HT-29 (cell line): ENCODE measurements around the gene NTF4. TPM values are rescaled to one million over a fixed set of nuclear protein-coding genes. Genes with fewer than 3 reads are reported as not detected.
"Not testable (repeated sequence)": the region's sequence is repeated elsewhere in the genome, so short reads cannot be mapped to it uniquely, and the experiment has no call there.

Source experiments
- DNase-seq: peaks from one replicate; pipeline ENCODE4 v3.0.0-alpha.2; 2015; ENCODE audit warnings: low spot score
- total RNA-seq: library from RNA; depleted of rRNA; stranded (reverse); fragments of >200 nt; shearing (Covaris generic); gene quantifications from 2 replicates; pipeline ENCODE4 v1.2.3, GENCODE V29; 2014

Gene NTF4
- total RNA-seq, 1 experiment from 2014 or later = not detected

- peak; percentile 79 for DNase-seq
Observed at GRCh38 chr19:49057636-49058234, 6.9 kb downstream of the NTF4 start, which contains the start of gene CGB7. CGB7 (minus strand) TSS chr19:49057749; CDS start chr19:49055375, 2,374 bp downstream.

DNA sequence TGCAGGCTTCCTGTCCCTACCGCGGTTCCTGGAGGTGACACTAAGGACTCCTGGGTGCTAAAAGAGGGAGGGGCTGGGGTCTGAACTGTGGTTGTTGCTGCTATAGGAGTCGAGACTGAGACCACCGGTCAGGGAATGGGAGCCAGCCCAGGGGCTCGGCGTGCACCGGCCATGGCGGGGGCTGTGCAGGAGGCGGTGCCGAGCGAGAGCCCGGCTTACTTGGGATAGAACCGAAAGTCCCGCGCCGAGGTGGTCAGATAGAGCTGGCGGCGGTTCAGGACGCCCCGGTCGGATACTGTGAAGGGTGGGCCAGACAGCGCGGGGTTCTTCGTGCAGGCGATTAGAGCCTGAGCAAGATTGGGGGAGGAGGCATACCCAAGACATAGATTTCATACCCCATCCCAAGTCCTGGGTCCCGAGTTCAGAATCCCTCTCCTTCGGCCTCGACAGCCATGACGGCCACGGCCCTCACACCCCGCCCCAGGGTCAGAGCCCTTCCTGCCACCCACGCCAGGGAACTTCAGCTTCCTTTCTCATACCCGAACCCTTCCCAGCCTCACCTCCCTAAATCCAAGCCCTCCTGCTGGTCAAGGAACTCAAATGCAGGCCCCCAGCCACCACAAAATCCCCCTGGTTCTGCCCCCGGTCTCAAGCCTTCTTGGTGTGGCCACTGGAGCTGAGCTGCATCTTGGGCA lies 7.6 kb downstream of the NTF4 start:
- not testable (repeated sequence) for DNase-seq

GRCh38 chr19:49056101-49056901 lies 8.3 kb downstream of the NTF4 start:
- DNase-seq = peak; percentile 69

DNA sequence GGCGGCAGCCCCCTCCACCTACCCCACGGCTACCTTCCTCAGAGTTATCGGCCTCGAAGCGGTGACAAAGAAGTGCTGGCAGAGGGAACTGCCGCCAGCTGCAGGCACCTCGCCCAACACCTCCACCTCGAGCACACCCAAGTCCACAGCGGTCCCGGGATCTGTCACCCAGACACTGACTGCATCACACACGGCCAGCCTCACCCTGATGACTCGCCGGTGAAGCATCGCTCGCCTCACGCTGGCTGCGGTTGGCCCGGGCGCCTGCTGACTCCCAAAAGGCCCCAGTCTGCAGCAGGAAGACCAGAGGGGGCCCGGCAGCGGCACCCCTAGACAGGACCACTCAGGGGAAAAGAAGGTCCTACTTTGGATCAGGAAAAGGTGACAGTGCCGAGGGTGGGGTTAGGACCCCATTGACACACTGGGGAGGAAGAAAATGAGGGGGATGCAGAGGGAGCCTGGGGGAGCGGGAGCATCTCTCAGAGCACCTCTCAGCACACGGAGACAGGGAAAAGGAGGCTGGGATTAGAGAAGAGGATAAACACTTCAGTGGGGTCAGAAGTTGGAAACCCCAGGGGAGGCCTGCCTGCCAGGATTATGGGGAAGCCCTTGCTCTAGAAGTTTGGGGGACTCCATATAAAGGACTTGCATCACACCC lies 14.1 kb downstream of the NTF4 start:
- DNase-seq = not testable (repeated sequence)

- not testable (repeated sequence) for DNase-seq
Observed at GRCh38 chr19:49049834-49050233, 14.8 kb downstream of the NTF4 start.

GRCh38 chr19:49049011-49049410 lies 15.6 kb downstream of the NTF4 start, which contains the start of gene CGB8:
CGB8 (minus strand) TSS chr19:49049111; CDS start chr19:49048739, 372 bp downstream.
- not testable (repeated sequence) for DNase-seq

- DNase-seq = not testable (repeated sequence)
Observed at GRCh38 chr19:49043548-49043947, 21.1 kb downstream of the NTF4 start, which contains the start of gene CGB5. CGB5 (plus strand) TSS chr19:49043848; CDS start chr19:49044210, 362 bp downstream.

GRCh38 chr19:49042666-49043065 lies 22.0 kb downstream of the NTF4 start:
- not testable (repeated sequence) for DNase-seq

GRCh38 chr19:49042177-49042576 lies 22.4 kb downstream of the NTF4 start:
- DNase-seq = no peak

- not testable (repeated sequence) for DNase-seq
Observed at GRCh38 chr19:49039736-49040135, 24.9 kb downstream of the NTF4 start.

GRCh38 chr19:49038557-49039276 lies 25.9 kb downstream of the NTF4 start:
- not testable (repeated sequence) for DNase-seq

GRCh38 chr19:49038111-49038510 lies 26.5 kb downstream of the NTF4 start:
- not testable (repeated sequence) for DNase-seq

- DNase-seq = not testable (repeated sequence)
Observed at GRCh38 chr19:49036815-49037214, 27.8 kb downstream of the NTF4 start, which contains the start of gene CGB1. CGB1 (minus strand) TSS chr19:49036895; CDS start chr19:49036711, 184 bp downstream.

GRCh38 chr19:49031642-49032301 lies 32.8 kb downstream of the NTF4 start, which contains the start of gene CGB2:
CGB2 (plus strand) TSS chr19:49031890; CDS start chr19:49032096, 206 bp downstream.
- DNase-seq = not testable (repeated sequence)

- not testable (repeated sequence) for DNase-seq
Observed at GRCh38 chr19:49030323-49030722, 34.3 kb downstream of the NTF4 start.

- not testable (repeated sequence) for DNase-seq
Observed at GRCh38 chr19:49029749-49030148, 34.9 kb downstream of the NTF4 start.

- not testable (repeated sequence) for DNase-seq
Observed at GRCh38 chr19:49028686-49029085, 35.9 kb downstream of the NTF4 start.

- not testable (repeated sequence) for DNase-seq
Observed at GRCh38 chr19:49025599-49025998, 39.0 kb downstream of the NTF4 start.

DNA sequence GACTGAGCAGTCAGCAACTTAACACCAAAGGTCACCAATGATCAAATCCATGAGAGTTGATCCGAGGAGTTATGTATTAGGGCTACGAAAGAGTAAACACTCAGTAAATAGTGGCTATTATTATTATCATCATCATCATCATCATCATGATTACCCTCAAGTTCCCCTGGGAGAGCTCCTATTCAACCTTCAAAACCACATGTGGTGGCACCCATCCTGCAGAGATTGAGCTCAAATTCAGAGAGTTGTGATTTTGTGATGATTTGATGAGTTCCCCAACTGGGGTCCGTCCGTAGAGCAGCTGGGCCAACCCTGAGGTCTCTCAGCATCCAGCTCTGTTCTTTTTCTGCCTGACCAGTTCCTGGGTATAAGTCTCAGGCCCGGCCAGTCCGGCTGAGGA lies 39.5 kb downstream of the NTF4 start:
- DNase-seq = not testable (repeated sequence)

GRCh38 chr19:49024233-49024632 lies 40.4 kb downstream of the NTF4 start, which contains the start of gene CGB3:
CGB3 (minus strand) TSS chr19:49024333; CDS start chr19:49023971, 362 bp downstream.
- DNase-seq = not testable (repeated sequence)
